B cell (primary cell): ENCODE data around the gene NR3C2.

ENCODE experiments used
- CTCF ChIP-seq: fragments of 200-600 bp; IDR thresholded peaks from one replicate; pipeline ENCODE4 v1.8.0; 2022; ENCODE audit warnings: antibody characterized with exemption, mild to moderate bottlenecking
- EZH2 ChIP-seq: IDR thresholded peaks from 2 replicates; pipeline ENCODE4 v1.6.1; 2012; ENCODE audit warnings: borderline replicate concordance, low read depth, mild to moderate bottlenecking, moderate library complexity, low read length; ENCODE audit not compliant: insufficient read depth, poor library complexity, severe bottlenecking

DNA sequence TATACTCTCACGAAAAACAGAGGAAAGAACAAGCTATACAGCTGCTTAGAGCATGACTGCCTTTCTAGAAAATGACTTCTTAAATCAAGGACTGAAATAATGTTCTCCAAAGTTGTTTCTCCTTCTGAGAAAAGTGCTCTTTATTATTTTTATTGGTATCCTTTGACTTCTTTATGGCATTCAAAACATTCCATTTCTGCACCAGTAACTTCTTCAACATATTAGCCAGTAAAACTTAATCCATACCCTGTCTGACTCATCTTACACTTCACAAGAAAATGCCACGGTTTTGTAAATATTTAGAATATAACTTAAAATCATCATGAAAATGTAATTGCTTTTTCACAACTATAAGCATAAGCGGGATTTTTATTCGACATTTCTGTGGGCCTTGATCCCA, 180.4 kb downstream of the NR3C2 start:
- no peak for TF ChIP-seq CTCF
- no peak for TF ChIP-seq EZH2
